GM23338 (cell line): ENCODE data around the gene UNC13D. TPM values are rescaled to one million over a fixed set of nuclear protein-coding genes. Genes with fewer than 3 reads are reported as not detected.

ENCODE experiments used
- ATAC-seq: fragments of 200-7000 bp; cut with Tn5 transposase; 3 replicates; pipeline ENCODE4 v1.9.1; 2020
- DNase-seq: peaks from one replicate; pipeline ENCODE4 v3.0.0-alpha.2; 2015; ENCODE audit warnings: low spot score
- H2AFZ ChIP-seq: fragments of 200-600 bp; sonication (generic); 2 replicates; pipeline ENCODE4 v1.8.0; 2016; ENCODE audit warnings: antibody characterized with exemption, mild to moderate bottlenecking, moderate library complexity
- H3F3A ChIP-seq: fragments of 200-600 bp; sonication (generic); replicated peaks from 2 replicates; pipeline ENCODE4 v1.8.0; 2017; ENCODE audit warnings: antibody characterized with exemption, mixed run types, low read depth
- H3K27ac ChIP-seq: fragments of 200-600 bp; sonication (generic); 2 replicates; pipeline ENCODE4 v1.6.1; 2016; ENCODE audit warnings: low read depth
- H3K27me3 ChIP-seq: fragments of 200-600 bp; sonication (generic); 2 replicates; pipeline ENCODE4 v1.8.0; 2016; ENCODE audit warnings: mild to moderate bottlenecking, mixed run types, moderate library complexity; ENCODE audit not compliant: insufficient read depth
- H3K36me3 ChIP-seq: fragments of 200-600 bp; sonication (generic); 2 replicates; pipeline ENCODE4 v1.8.0; 2016; ENCODE audit warnings: mild to moderate bottlenecking; ENCODE audit not compliant: insufficient read depth
- H3K4me1 ChIP-seq: fragments of 200-600 bp; sonication (generic); 2 replicates; pipeline ENCODE4 v1.8.0; 2016; ENCODE audit warnings: mild to moderate bottlenecking, moderate library complexity; ENCODE audit not compliant: insufficient read depth
- H3K4me2 ChIP-seq: fragments of 200-600 bp; sonication (generic); 2 replicates; pipeline ENCODE4 v1.7.1; 2017; ENCODE audit warnings: mixed run types
- H3K4me3 ChIP-seq: fragments of 200-600 bp; sonication (generic); 2 replicates; pipeline ENCODE4 v1.6.1; 2016; ENCODE audit warnings: mixed run types
- H3K79me2 ChIP-seq: fragments of 200-600 bp; sonication (generic); replicated peaks from 2 replicates; pipeline ENCODE4 v1.8.0; 2017; ENCODE audit warnings: mild to moderate bottlenecking; ENCODE audit not compliant: insufficient read depth
- H3K9me2 ChIP-seq: fragments of 200-600 bp; sonication (generic); 2 replicates; pipeline ENCODE4 v1.8.0; 2017; ENCODE audit not compliant: insufficient read depth
- H4K20me1 ChIP-seq: fragments of 200-600 bp; sonication (generic); replicated peaks from 2 replicates; pipeline ENCODE4 v1.8.0; 2017; ENCODE audit warnings: mild to moderate bottlenecking; ENCODE audit not compliant: insufficient read depth
- H3K27ac Mint-ChIP-seq: 2 replicates; pipeline ENCODE4 v1.8.0; 2020; ENCODE audit warnings: inconsistent platforms, mild to moderate bottlenecking, moderate library complexity, mixed read lengths
- H3K27me3 Mint-ChIP-seq: 3 replicates; pipeline ENCODE4 v1.8.0; 2022; ENCODE audit warnings: low read depth, mild to moderate bottlenecking, moderate library complexity, mixed read lengths, inconsistent platforms; ENCODE audit not compliant: insufficient read depth, poor library complexity
- H3K36me3 Mint-ChIP-seq: 3 replicates; pipeline ENCODE4 v1.8.0; 2021; ENCODE audit warnings: low read depth, mild to moderate bottlenecking, inconsistent platforms, moderate library complexity, mixed read lengths
- H3K4me1 Mint-ChIP-seq: 3 replicates; pipeline ENCODE4 v1.8.0; 2020; ENCODE audit warnings: mild to moderate bottlenecking, inconsistent platforms, mixed read lengths
- H3K4me3 Mint-ChIP-seq: 3 replicates; pipeline ENCODE4 v1.8.0; 2021; ENCODE audit warnings: moderate library complexity, mild to moderate bottlenecking, inconsistent platforms, mixed read lengths
- H3K9me3 Mint-ChIP-seq: 3 replicates; pipeline ENCODE4 v1.8.0; 2020; ENCODE audit warnings: moderate library complexity, mild to moderate bottlenecking, inconsistent platforms, mixed read lengths
- CREB1 ChIP-seq: fragments of 250-450 bp; sonication (Bioruptor Pico); IDR thresholded peaks from 2 replicates; pipeline ENCODE4 v1.5.0; 2020; ENCODE audit warnings: low read depth, mild to moderate bottlenecking, moderate library complexity
- NANOG ChIP-seq: IDR thresholded peaks from 2 replicates; pipeline ENCODE4 v1.6.1; 2016; ENCODE audit warnings: antibody characterized with exemption, borderline replicate concordance
- STAT1 ChIP-seq: IDR thresholded peaks from one replicate; pipeline ENCODE4 v1.6.1; 2016; ENCODE audit warnings: antibody characterized with exemption; ENCODE audit not compliant: unreplicated experiment
- polyA plus RNA-seq: library from polyadenylated mRNA; unstranded; fragments of >200 nt; fragmentation: Nextera tagmentation; extraction: Ambion mirVana; gene quantifications from 2 replicates; pipeline ENCODE4 v1.2.1, GENCODE V29; 2016
- total RNA-seq: library from RNA; depleted of rRNA; stranded (reverse); fragments of >200 nt; shearing (Covaris generic); gene quantifications from 2 replicates; pipeline ENCODE4 v1.2.3, GENCODE V29; 2014
- TF ChIP-seq, protein P1 (sequence below): fragments of 250-450 bp; sonication (Bioruptor Pico); IDR thresholded peaks from 2 replicates; pipeline ENCODE4 v1.5.0; 2020; ENCODE audit warnings: mild to moderate bottlenecking, moderate library complexity
- TF ChIP-seq, protein P2 (sequence below): IDR thresholded peaks from one replicate; pipeline ENCODE4 v1.6.1; 2018; ENCODE audit warnings: antibody characterized with exemption; ENCODE audit not compliant: unreplicated experiment
- TF ChIP-seq, protein P3 (sequence below): IDR thresholded peaks from 2 replicates; pipeline ENCODE4 v1.6.1; 2016; ENCODE audit warnings: antibody characterized with exemption
- TF ChIP-seq, protein P4 (sequence below), 2 experiments: fragments of 200-600 bp in 1 of 2; sonication (generic) in 1 of 2; conservative IDR thresholded peaks; 2 replicates each; pipeline versions ENCODE4 v1.5.1 to v1.6.1; 2016 to 2017; ENCODE audit warnings: antibody characterized with exemption in 2 of 2, low read depth in 2 of 2, mild to moderate bottlenecking in 2 of 2, moderate library complexity in 1 of 2

The UNC13D gene
- total and polyA plus RNA-seq, 2 experiments from 2014 or later = 5.9 to 10.8 TPM

DNA sequence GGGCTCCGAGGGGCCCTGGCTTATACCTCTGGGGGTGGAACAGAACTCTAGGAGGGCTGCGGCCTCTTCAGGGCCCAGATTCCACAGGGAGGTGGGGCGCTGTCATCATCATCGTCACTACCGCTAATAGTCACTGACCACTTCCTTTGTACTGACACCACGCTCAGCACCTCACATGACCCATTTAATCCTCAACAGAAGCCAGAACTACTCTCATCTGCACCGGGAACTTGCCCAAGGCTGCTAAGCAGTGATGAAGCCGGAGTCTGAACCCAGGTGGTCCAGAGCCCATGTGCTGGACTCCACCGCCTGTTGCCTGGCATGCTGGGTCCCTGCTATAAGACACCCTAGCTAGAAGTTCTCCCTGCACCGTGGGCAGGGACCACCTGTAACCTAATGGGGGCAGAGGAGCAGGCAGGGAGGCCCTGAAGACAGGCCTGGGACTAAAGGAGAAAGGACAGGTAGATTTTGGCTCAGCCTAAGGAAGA, 12.0 kb downstream of the UNC13D start (continued):
- TF ChIP-seq, protein P1, sequence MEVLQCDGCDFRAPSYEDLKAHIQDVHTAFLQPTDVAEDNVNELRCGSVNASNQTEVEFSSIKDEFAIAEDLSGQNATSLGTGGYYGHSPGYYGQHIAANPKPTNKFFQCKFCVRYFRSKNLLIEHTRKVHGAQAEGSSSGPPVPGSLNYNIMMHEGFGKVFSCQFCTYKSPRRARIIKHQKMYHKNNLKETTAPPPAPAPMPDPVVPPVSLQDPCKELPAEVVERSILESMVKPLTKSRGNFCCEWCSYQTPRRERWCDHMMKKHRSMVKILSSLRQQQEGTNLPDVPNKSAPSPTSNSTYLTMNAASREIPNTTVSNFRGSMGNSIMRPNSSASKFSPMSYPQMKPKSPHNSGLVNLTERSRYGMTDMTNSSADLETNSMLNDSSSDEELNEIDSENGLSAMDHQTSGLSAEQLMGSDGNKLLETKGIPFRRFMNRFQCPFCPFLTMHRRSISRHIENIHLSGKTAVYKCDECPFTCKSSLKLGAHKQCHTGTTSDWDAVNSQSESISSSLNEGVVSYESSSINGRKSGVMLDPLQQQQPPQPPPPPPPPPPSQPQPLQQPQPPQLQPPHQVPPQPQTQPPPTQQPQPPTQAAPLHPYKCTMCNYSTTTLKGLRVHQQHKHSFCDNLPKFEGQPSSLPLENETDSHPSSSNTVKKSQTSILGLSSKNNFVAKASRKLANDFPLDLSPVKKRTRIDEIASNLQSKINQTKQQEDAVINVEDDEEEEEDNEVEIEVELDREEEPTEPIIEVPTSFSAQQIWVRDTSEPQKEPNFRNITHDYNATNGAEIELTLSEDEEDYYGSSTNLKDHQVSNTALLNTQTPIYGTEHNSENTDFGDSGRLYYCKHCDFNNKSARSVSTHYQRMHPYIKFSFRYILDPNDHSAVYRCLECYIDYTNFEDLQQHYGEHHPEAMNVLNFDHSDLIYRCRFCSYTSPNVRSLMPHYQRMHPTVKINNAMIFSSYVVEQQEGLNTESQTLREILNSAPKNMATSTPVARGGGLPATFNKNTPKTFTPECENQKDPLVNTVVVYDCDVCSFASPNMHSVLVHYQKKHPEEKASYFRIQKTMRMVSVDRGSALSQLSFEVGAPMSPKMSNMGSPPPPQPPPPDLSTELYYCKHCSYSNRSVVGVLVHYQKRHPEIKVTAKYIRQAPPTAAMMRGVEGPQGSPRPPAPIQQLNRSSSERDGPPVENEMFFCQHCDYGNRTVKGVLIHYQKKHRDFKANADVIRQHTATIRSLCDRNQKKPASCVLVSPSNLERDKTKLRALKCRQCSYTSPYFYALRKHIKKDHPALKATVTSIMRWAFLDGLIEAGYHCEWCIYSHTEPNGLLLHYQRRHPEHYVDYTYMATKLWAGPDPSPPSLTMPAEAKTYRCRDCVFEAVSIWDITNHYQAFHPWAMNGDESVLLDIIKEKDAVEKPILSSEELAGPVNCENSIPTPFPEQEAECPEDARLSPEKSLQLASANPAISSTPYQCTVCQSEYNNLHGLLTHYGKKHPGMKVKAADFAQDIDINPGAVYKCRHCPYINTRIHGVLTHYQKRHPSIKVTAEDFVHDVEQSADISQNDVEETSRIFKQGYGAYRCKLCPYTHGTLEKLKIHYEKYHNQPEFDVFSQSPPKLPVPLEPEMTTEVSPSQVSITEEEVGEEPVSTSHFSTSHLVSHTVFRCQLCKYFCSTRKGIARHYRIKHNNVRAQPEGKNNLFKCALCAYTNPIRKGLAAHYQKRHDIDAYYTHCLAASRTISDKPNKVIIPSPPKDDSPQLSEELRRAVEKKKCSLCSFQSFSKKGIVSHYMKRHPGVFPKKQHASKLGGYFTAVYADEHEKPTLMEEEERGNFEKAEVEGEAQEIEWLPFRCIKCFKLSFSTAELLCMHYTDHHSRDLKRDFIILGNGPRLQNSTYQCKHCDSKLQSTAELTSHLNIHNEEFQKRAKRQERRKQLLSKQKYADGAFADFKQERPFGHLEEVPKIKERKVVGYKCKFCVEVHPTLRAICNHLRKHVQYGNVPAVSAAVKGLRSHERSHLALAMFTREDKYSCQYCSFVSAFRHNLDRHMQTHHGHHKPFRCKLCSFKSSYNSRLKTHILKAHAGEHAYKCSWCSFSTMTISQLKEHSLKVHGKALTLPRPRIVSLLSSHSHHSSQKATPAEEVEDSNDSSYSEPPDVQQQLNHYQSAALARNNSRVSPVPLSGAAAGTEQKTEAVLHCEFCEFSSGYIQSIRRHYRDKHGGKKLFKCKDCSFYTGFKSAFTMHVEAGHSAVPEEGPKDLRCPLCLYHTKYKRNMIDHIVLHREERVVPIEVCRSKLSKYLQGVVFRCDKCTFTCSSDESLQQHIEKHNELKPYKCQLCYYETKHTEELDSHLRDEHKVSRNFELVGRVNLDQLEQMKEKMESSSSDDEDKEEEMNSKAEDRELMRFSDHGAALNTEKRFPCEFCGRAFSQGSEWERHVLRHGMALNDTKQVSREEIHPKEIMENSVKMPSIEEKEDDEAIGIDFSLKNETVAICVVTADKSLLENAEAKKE (CRISPR knock-in tag) = no peak
- TF ChIP-seq, protein P2, sequence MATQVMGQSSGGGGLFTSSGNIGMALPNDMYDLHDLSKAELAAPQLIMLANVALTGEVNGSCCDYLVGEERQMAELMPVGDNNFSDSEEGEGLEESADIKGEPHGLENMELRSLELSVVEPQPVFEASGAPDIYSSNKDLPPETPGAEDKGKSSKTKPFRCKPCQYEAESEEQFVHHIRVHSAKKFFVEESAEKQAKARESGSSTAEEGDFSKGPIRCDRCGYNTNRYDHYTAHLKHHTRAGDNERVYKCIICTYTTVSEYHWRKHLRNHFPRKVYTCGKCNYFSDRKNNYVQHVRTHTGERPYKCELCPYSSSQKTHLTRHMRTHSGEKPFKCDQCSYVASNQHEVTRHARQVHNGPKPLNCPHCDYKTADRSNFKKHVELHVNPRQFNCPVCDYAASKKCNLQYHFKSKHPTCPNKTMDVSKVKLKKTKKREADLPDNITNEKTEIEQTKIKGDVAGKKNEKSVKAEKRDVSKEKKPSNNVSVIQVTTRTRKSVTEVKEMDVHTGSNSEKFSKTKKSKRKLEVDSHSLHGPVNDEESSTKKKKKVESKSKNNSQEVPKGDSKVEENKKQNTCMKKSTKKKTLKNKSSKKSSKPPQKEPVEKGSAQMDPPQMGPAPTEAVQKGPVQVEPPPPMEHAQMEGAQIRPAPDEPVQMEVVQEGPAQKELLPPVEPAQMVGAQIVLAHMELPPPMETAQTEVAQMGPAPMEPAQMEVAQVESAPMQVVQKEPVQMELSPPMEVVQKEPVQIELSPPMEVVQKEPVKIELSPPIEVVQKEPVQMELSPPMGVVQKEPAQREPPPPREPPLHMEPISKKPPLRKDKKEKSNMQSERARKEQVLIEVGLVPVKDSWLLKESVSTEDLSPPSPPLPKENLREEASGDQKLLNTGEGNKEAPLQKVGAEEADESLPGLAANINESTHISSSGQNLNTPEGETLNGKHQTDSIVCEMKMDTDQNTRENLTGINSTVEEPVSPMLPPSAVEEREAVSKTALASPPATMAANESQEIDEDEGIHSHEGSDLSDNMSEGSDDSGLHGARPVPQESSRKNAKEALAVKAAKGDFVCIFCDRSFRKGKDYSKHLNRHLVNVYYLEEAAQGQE = no peak
- TF ChIP-seq NANOG = no peak

DNA sequence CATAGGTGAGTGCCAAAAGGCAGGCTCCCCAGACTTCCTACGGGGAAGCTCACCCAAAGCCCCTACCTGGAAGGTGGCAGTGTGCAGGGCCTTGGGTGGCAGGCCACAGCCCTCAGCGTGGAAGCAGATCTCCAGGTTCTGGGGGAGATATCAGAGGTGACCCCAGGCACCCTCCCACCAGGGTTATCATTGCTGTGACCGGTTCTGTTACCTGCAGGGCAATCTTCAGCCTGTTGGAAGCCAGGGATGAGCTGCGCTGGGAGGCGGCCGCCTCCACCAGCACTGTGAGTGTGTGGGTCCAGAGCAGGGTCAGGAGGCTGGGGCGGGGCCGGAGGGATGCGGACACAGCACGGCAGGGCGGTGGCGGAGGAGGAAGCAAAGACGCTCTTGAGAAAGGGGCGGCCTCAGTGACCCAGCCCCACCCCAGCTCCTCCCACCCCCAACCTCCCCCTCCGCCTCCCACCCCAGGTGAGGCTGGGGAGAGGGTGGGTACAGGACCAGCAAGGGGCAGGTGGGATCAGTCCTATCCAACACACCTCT, 13.1 kb downstream of the UNC13D start:
- Histone ChIP-seq H2AFZ (peak overlapping the region; percentile 74; the same call in 1 of the 2 replicates), H3K4me3 (peak overlapping the region; percentile 45), H3K27ac (peak overlapping the region; percentile 78; the same call in 1 of the 2 replicates), H3K4me2 (peak overlapping the region; percentile 75), H3K27me3 (no peaks in the 10 kb centered on the region), H3K79me2 (no peaks in the 10 kb centered on the region), H3K4me1 (peaks cover 48% of the 10 kb centered on the region), H3F3A (peaks cover 38% of the 10 kb centered on the region), H3K9me2 (no peaks in the 10 kb centered on the region), H4K20me1 (no peaks in the 10 kb centered on the region), H3K36me3 (no peaks in the 10 kb centered on the region)
- Mint-ChIP-seq H3K4me1 (peaks cover 46% of the 10 kb centered on the region), H3K4me3 (no peak overlapping the region), H3K9me3 (0 out of 3 replicates have a peak, but pooled peaks cover 3% of the 10 kb centered on the region), H3K27ac (peak overlapping the region; percentile 27; the same call in 1 of the 2 replicates), H3K27me3 (peaks cover 10% of the 10 kb centered on the region), H3K36me3 (peaks cover 3% of the 10 kb centered on the region; the same call in 1 of the 3 replicates)
- DNase-seq = peak; percentile 54
- ATAC-seq = peak; percentile 4
- TF ChIP-seq CREB1 (CRISPR knock-in tag) = no peak
- TF ChIP-seq, protein P3, sequence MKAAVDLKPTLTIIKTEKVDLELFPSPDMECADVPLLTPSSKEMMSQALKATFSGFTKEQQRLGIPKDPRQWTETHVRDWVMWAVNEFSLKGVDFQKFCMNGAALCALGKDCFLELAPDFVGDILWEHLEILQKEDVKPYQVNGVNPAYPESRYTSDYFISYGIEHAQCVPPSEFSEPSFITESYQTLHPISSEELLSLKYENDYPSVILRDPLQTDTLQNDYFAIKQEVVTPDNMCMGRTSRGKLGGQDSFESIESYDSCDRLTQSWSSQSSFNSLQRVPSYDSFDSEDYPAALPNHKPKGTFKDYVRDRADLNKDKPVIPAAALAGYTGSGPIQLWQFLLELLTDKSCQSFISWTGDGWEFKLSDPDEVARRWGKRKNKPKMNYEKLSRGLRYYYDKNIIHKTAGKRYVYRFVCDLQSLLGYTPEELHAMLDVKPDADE = no peak
- TF ChIP-seq, protein P4, sequence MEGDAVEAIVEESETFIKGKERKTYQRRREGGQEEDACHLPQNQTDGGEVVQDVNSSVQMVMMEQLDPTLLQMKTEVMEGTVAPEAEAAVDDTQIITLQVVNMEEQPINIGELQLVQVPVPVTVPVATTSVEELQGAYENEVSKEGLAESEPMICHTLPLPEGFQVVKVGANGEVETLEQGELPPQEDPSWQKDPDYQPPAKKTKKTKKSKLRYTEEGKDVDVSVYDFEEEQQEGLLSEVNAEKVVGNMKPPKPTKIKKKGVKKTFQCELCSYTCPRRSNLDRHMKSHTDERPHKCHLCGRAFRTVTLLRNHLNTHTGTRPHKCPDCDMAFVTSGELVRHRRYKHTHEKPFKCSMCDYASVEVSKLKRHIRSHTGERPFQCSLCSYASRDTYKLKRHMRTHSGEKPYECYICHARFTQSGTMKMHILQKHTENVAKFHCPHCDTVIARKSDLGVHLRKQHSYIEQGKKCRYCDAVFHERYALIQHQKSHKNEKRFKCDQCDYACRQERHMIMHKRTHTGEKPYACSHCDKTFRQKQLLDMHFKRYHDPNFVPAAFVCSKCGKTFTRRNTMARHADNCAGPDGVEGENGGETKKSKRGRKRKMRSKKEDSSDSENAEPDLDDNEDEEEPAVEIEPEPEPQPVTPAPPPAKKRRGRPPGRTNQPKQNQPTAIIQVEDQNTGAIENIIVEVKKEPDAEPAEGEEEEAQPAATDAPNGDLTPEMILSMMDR (conservative IDR thresholded peaks at IDR 0.05; ENCODE audit: low read depth in 2 of 2) = no peak
- TF ChIP-seq STAT1 = no peak
